Neural cell (in vitro differentiated cells): ENCODE measurements around the gene ADCY5. TPM values are rescaled to one million over a fixed set of nuclear protein-coding genes. Genes with fewer than 3 reads are reported as not detected.

Experiments used
- H2AFZ ChIP-seq: fragments of 200-600, 300-800 bp; sonication (generic), shearing (Covaris generic); 2 replicates; pipeline ENCODE4 v1.6.0; 2014; ENCODE audit warnings: low read depth, mild to moderate bottlenecking, antibody characterized with exemption, low read length, moderate library complexity
- H3F3A ChIP-seq: fragments of 200-600 bp; shearing (Covaris generic); 2 replicates; pipeline ENCODE4 v1.6.1; 2016; ENCODE audit warnings: mild to moderate bottlenecking, moderate library complexity, mixed read lengths, antibody characterized with exemption, low read length; ENCODE audit not compliant: insufficient read depth, poor library complexity, severe bottlenecking
- H3K27ac ChIP-seq: fragments of 200-600, 300-800 bp; sonication (generic), shearing (Covaris generic); 2 replicates; pipeline ENCODE4 v1.5.1; 2014; ENCODE audit warnings: mild to moderate bottlenecking, low read length, moderate library complexity
- H3K27me3 ChIP-seq: fragments of 300-800, 200-600 bp; sonication (generic), shearing (Covaris generic); 2 replicates; pipeline ENCODE4 v1.6.0; 2014; ENCODE audit warnings: mild to moderate bottlenecking, low read depth, low read length, moderate library complexity; ENCODE audit not compliant: insufficient read depth
- H3K36me3 ChIP-seq: fragments of 300-800, 200-600 bp; sonication (generic), shearing (Covaris generic); 2 replicates; pipeline ENCODE4 v1.5.1; 2014; ENCODE audit warnings: mild to moderate bottlenecking, antibody characterized with exemption, low read length, moderate library complexity; ENCODE audit not compliant: insufficient read depth
- H3K4me2 ChIP-seq: fragments of 300-800, 200-600 bp; sonication (generic), shearing (Covaris generic); 2 replicates; pipeline ENCODE4 v1.6.0; 2014; ENCODE audit warnings: mild to moderate bottlenecking, low read length
- H3K4me3 ChIP-seq: fragments of 300-800, 200-600 bp; sonication (generic), shearing (Covaris generic); 2 replicates; pipeline ENCODE4 v1.5.1; 2014; ENCODE audit warnings: mild to moderate bottlenecking, low read length, moderate library complexity
- H3K79me2 ChIP-seq: fragments of 200-600 bp; shearing (Covaris generic); replicated peaks from 2 replicates; pipeline ENCODE4 v1.6.0; 2014; ENCODE audit warnings: mild to moderate bottlenecking, low read length, moderate library complexity; ENCODE audit not compliant: insufficient read depth
- H3K9ac ChIP-seq: fragments of 300-800, 200-600 bp; sonication (generic), shearing (Covaris generic); 2 replicates; pipeline ENCODE4 v1.6.1; 2016; ENCODE audit warnings: mild to moderate bottlenecking, low read length, mixed read lengths
- H3K9me2 ChIP-seq: fragments of 200-600 bp; shearing (Covaris generic); 2 replicates; pipeline ENCODE4 v1.6.1; 2016; ENCODE audit warnings: mild to moderate bottlenecking, low read length, mixed read lengths; ENCODE audit not compliant: insufficient read depth
- H3K9me3 ChIP-seq: fragments of 200-600, 300-800 bp; sonication (generic), shearing (Covaris generic); 2 replicates; pipeline ENCODE4 v1.6.1; 2016; ENCODE audit warnings: mild to moderate bottlenecking, mixed run types, low read length, moderate library complexity, mixed read lengths
- H4K20me1 ChIP-seq: fragments of 200-600 bp; shearing (Covaris generic); 2 replicates; pipeline ENCODE4 v1.6.1; 2016; ENCODE audit warnings: mild to moderate bottlenecking, mixed run types; ENCODE audit not compliant: insufficient read depth
- CTCF ChIP-seq: fragments of 450-650 bp; IDR thresholded peaks from 2 replicates; pipeline ENCODE4 v1.5.1; 2014; ENCODE audit warnings: antibody characterized with exemption, mild to moderate bottlenecking, moderate library complexity; ENCODE audit not compliant: poor library complexity, severe bottlenecking
- EP300 ChIP-seq: fragments of 450-650 bp; conservative IDR thresholded peaks from 2 replicates; pipeline ENCODE4 v1.6.1; 2014; ENCODE audit warnings: antibody characterized with exemption, mild to moderate bottlenecking, moderate library complexity; ENCODE audit not compliant: poor library complexity, severe bottlenecking
- EZH2 ChIP-seq: fragments of 200-600, 300-800 bp; shearing (Covaris generic), sonication (generic); IDR thresholded peaks from 2 replicates; pipeline ENCODE4 v1.6.1; 2014; ENCODE audit warnings: antibody characterized with exemption, low read length, borderline replicate concordance, mild to moderate bottlenecking; ENCODE audit not compliant: insufficient read depth, poor library complexity, severe bottlenecking
- MXI1 ChIP-seq: fragments of 450-650 bp; conservative IDR thresholded peaks from 2 replicates; pipeline ENCODE4 v1.6.1; 2014; ENCODE audit warnings: antibody characterized with exemption, mild to moderate bottlenecking; ENCODE audit not compliant: poor library complexity, severe bottlenecking
- POLR2AphosphoS5 ChIP-seq: IDR thresholded peaks from 2 replicates; pipeline ENCODE4 v1.6.1; 2012
- RAD21 ChIP-seq: fragments of 450-650 bp; conservative IDR thresholded peaks from 2 replicates; pipeline ENCODE4 v1.6.1; 2014; ENCODE audit warnings: antibody characterized with exemption, mild to moderate bottlenecking, moderate library complexity
- REST ChIP-seq: IDR thresholded peaks from 2 replicates; pipeline ENCODE4 v1.6.1; 2012; ENCODE audit warnings: borderline replicate concordance
- SMC3 ChIP-seq: fragments of 450-650 bp; conservative IDR thresholded peaks from 2 replicates; pipeline ENCODE4 v1.6.1; 2014; ENCODE audit warnings: antibody characterized with exemption, mild to moderate bottlenecking, moderate library complexity; ENCODE audit not compliant: poor library complexity
- TAF1 ChIP-seq: IDR thresholded peaks from 2 replicates; pipeline ENCODE4 v1.6.1; 2012; ENCODE audit warnings: low read depth
- polyA plus RNA-seq: library from polyadenylated mRNA; depleted of rRNA; stranded (reverse); fragments of >200 nt; gene quantifications from 2 replicates; pipeline ENCODE4 v1.2.3, GENCODE V29; 2014

ADCY5 gene
- polyA plus RNA-seq, 1 donor from 2014 or later: 7.7 TPM

GRCh38 chr3:123375014-123375940 is 73.6 kb downstream of the ADCY5 start:
- H3K27me3 ChIP-seq: no peaks in the 10 kb centered on the region
- no peak overlapping the region for H3K4me3 ChIP-seq
- H4K20me1 ChIP-seq: no peaks in the 10 kb centered on the region
- no peak overlapping the region for H3K27ac ChIP-seq
- no peak overlapping the region for H2AFZ ChIP-seq
- no peaks in the 10 kb centered on the region for H3F3A ChIP-seq
- TF ChIP-seq EP300 (no peak), REST (no peak), EZH2 (no peak), CTCF (no peak), POLR2AphosphoS5 (no peak), MXI1 (no peak), TAF1 (no peak), RAD21 (no peak), SMC3 (no peak)
- H3K4me2 ChIP-seq: no peak overlapping the region
- H3K9me3 ChIP-seq: no peaks in the 10 kb centered on the region
- H3K79me2 ChIP-seq: no peaks in the 10 kb centered on the region
- H3K9me2 ChIP-seq: no peaks in the 10 kb centered on the region
- no peaks in the 10 kb centered on the region for H3K36me3 ChIP-seq
- no peak overlapping the region for H3K9ac ChIP-seq

GRCh38 chr3:123374016-123374415 is 74.9 kb downstream of the ADCY5 start:
- H3K36me3 ChIP-seq: no peaks in the 10 kb centered on the region
- H3K9me2 ChIP-seq: no peaks in the 10 kb centered on the region
- H3K4me2 ChIP-seq: no peak overlapping the region
- H3K9me3 ChIP-seq: no peaks in the 10 kb centered on the region
- H3K27ac ChIP-seq: no peak overlapping the region
- no peaks in the 10 kb centered on the region for H4K20me1 ChIP-seq
- H3F3A ChIP-seq: no peaks in the 10 kb centered on the region
- no peak overlapping the region for H3K9ac ChIP-seq
- H2AFZ ChIP-seq: no peak overlapping the region
- TF ChIP-seq EZH2 (no peak), TAF1 (no peak), SMC3 (no peak), EP300 (no peak), CTCF (no peak), REST (no peak), RAD21 (no peak), POLR2AphosphoS5 (no peak), MXI1 (no peak)
- no peak overlapping the region for H3K4me3 ChIP-seq
- no peaks in the 10 kb centered on the region for H3K79me2 ChIP-seq
- no peaks in the 10 kb centered on the region for H3K27me3 ChIP-seq
